ENCODE measurements around the gene HOXD9.

DNA sequence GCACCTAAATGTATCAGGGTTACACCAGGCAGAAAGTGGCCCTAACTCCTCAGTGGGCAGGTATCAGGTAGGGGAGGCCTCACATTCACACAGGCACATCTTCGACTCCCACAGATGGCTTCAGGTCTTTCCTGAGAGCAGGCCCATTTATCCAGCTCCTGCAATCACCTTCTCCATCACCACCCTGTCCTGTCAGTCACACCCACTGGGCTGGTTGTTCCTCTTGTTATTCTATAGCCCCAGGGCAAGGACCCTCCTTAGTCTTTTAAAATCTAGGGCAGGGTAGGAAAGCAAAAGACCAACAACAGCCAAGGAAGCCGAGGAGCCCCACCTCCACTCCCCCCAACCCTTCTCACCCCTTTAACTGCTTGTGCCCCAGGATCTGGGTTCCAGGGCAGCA lies 19.8 kb downstream of the HOXD9 start:
- TF ChIP-seq, protein P1, sequence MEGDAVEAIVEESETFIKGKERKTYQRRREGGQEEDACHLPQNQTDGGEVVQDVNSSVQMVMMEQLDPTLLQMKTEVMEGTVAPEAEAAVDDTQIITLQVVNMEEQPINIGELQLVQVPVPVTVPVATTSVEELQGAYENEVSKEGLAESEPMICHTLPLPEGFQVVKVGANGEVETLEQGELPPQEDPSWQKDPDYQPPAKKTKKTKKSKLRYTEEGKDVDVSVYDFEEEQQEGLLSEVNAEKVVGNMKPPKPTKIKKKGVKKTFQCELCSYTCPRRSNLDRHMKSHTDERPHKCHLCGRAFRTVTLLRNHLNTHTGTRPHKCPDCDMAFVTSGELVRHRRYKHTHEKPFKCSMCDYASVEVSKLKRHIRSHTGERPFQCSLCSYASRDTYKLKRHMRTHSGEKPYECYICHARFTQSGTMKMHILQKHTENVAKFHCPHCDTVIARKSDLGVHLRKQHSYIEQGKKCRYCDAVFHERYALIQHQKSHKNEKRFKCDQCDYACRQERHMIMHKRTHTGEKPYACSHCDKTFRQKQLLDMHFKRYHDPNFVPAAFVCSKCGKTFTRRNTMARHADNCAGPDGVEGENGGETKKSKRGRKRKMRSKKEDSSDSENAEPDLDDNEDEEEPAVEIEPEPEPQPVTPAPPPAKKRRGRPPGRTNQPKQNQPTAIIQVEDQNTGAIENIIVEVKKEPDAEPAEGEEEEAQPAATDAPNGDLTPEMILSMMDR (IDR thresholded peaks at IDR 0.05; ENCODE audit: low read depth, low read length), result no peak
- TF ChIP-seq EZH2phosphoT487 (IDR thresholded peaks at IDR 0.05; ENCODE audit: low read depth), result no peak
